Breast epithelium (tissue), 3 donors: ENCODE data around the gene SF3A1.

Experiments
- CTCF ChIP-seq, 3 donors: fragments of 450-650 bp; IDR thresholded peaks; one replicate each; pipeline ENCODE4 v1.5.1; 2016 to 2017; ENCODE audit warnings: antibody characterized with exemption in 3 of 3, mild to moderate bottlenecking in 3 of 3, moderate library complexity in 3 of 3
- POLR2AphosphoS5 ChIP-seq, 3 donors: sonication (generic); formaldehyde crosslinking; IDR thresholded peaks; one replicate each; pipeline ENCODE4 v1.6.1; 2017; ENCODE audit warnings: antibody characterized with exemption in 3 of 3

- TF ChIP-seq CTCF (IDR thresholded peaks at IDR 0.05) (no peak), POLR2AphosphoS5 (IDR thresholded peaks at IDR 0.05) (no peak)
These were observed 15.6 kb downstream of the SF3A1 start for GRCh38 chr22:30340911-30341685.
